A549 treated with AZD2906 at 1 μM for 4 hours (cell line): ENCODE measurements around the gene SPATA46. TPM values are rescaled to one million over a fixed set of nuclear protein-coding genes. Genes with fewer than 3 reads are reported as not detected.

ENCODE experiments used
- total RNA-seq: library from RNA; stranded (reverse); fragments of 200-300 nt; extraction: Qiagen RNA extraction; gene quantifications from 5 replicates; pipeline ENCODE4 v1.2.3, GENCODE V29; 2022

SPATA46 gene
- not detected in 5 replicates for total RNA-seq

GRCh38 chr1:162376691-162377090, at the start of gene SPATA46:
Gene SPATA46 (minus strand): TSS chr1:162376854. CDS start chr1:162376790, 64 bp downstream.

GRCh38 chr1:162412002-162412401, 35.3 kb upstream of the SPATA46 start, which contains the start of gene SH2D1B:
Gene SH2D1B (minus strand): TSS chr1:162412136. CDS start chr1:162412016, 120 bp downstream.

GRCh38 chr1:162381383-162381782, 4.7 kb upstream of the SPATA46 start, which contains the start of gene C1orf226:
Gene C1orf226 (plus strand): TSS chr1:162381728. CDS start chr1:162381902, 174 bp downstream.

Other genes with a start within 250 kb of the SPATA46 start
- 0.79 to 1.1 TPM (median 0.86 TPM) in 5 replicates for gene C1orf226, start 4.9 kb upstream of the SPATA46 start, total RNA-seq
- 0.10 to 0.20 TPM (median 0.10 TPM) in 5 replicates for gene SH2D1B, start 35.3 kb upstream of the SPATA46 start, total RNA-seq
- gene UHMK1, start 121.0 kb upstream of the SPATA46 start, total RNA-seq: 16.3 to 21.1 TPM (median 19.2 TPM) in 5 replicates
- 28.1 to 38.0 TPM (median 31.6 TPM) in 5 replicates for gene UAP1, start 184.9 kb upstream of the SPATA46 start, total RNA-seq